A673 (cell line): ENCODE data around the gene SPG7.

ENCODE experiments used
- EZH2 ChIP-seq: fragments of 200-600 bp; sonication (generic); IDR thresholded peaks from 2 replicates; pipeline ENCODE4 v1.6.1; 2017; ENCODE audit warnings: borderline replicate concordance, low read depth, mild to moderate bottlenecking, mixed read lengths, antibody characterized with exemption, low read length; ENCODE audit not compliant: poor library complexity, severe bottlenecking
- TF ChIP-seq, protein P1 (sequence below): fragments of 300-800, 200-600 bp; sonication (generic); conservative IDR thresholded peaks from 2 replicates; pipeline ENCODE4 v1.5.1; 2017; ENCODE audit warnings: low read depth, mild to moderate bottlenecking, antibody characterized with exemption, low read length, moderate library complexity, mixed read lengths

- TF ChIP-seq, protein P1, sequence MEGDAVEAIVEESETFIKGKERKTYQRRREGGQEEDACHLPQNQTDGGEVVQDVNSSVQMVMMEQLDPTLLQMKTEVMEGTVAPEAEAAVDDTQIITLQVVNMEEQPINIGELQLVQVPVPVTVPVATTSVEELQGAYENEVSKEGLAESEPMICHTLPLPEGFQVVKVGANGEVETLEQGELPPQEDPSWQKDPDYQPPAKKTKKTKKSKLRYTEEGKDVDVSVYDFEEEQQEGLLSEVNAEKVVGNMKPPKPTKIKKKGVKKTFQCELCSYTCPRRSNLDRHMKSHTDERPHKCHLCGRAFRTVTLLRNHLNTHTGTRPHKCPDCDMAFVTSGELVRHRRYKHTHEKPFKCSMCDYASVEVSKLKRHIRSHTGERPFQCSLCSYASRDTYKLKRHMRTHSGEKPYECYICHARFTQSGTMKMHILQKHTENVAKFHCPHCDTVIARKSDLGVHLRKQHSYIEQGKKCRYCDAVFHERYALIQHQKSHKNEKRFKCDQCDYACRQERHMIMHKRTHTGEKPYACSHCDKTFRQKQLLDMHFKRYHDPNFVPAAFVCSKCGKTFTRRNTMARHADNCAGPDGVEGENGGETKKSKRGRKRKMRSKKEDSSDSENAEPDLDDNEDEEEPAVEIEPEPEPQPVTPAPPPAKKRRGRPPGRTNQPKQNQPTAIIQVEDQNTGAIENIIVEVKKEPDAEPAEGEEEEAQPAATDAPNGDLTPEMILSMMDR: no peak
- no peak for TF ChIP-seq EZH2
Measured at GRCh38 chr16:89554343-89554742, 46.1 kb downstream of the SPG7 start.
